Keratinocyte (primary cell): ENCODE data around the gene AGAP1. TPM values are rescaled to one million over a fixed set of nuclear protein-coding genes. Genes with fewer than 3 reads are reported as not detected.

ENCODE experiments used
- DNase-seq: peaks from one replicate; pipeline ENCODE4 v3.0.0-alpha.2; 2011; ENCODE audit warnings: low read depth, missing footprints, low spot score
- FAIRE-seq: peaks from 2 replicates; lab custom pipeline; 2011; peaks lifted over from hg19 to GRCh38; lab: Jason Lieb, UNC
- H2AFZ ChIP-seq: 2 replicates; pipeline ENCODE4 v1.6.0; 2012; ENCODE audit warnings: low read length, control low read depth, inconsistent platforms; ENCODE audit not compliant: control insufficient read depth
- H3K27ac ChIP-seq: 2 replicates; pipeline ENCODE4 v1.5.1; 2011; ENCODE audit warnings: low read length; ENCODE audit not compliant: control insufficient read depth, insufficient read depth
- H3K27me3 ChIP-seq: 3 replicates; pipeline ENCODE4 v1.6.0; 2011; ENCODE audit warnings: low read length; ENCODE audit not compliant: control insufficient read depth, insufficient read depth; ENCODE audit errors: extremely low read depth
- H3K36me3 ChIP-seq, 2 experiments: 2 replicates in 1 of 2; 3 replicates in 1 of 2; pipeline ENCODE4 v1.5.1; 2011; ENCODE audit warnings: low read length in 2 of 2, mild to moderate bottlenecking in 1 of 2; ENCODE audit not compliant: control insufficient read depth in 2 of 2, insufficient read depth in 2 of 2; ENCODE audit errors: extremely low read depth in 1 of 2
- H3K4me1 ChIP-seq: 3 replicates; pipeline ENCODE4 v1.5.1; 2011; ENCODE audit warnings: low read length; ENCODE audit not compliant: control insufficient read depth, insufficient read depth; ENCODE audit errors: extremely low read depth
- H3K4me2 ChIP-seq: 3 replicates; pipeline ENCODE4 v1.6.0; 2011; ENCODE audit warnings: low read depth, low read length; ENCODE audit not compliant: control insufficient read depth, insufficient read depth; ENCODE audit errors: extremely low read depth
- H3K4me3 ChIP-seq, 3 experiments: fragments of 200-600 bp in 1 of 3; sonication (generic) in 1 of 3; 2 replicates in 2 of 3; 3 replicates in 1 of 3; pipeline ENCODE4 v1.5.1; 2011 to 2016; ENCODE audit warnings: low read length in 3 of 3, mild to moderate bottlenecking in 3 of 3, control low read depth in 2 of 3, inconsistent platforms in 1 of 3, low read depth in 1 of 3, mixed read lengths in 1 of 3, mixed run types in 1 of 3, moderate library complexity in 1 of 3; ENCODE audit not compliant: control insufficient read depth in 2 of 3, insufficient read depth in 2 of 3; ENCODE audit errors: extremely low read depth in 1 of 3
- H3K79me2 ChIP-seq: 2 replicates; pipeline ENCODE4 v1.6.0; 2012; ENCODE audit warnings: low read length; ENCODE audit not compliant: control insufficient read depth, insufficient read depth
- H3K9ac ChIP-seq: 3 replicates; pipeline ENCODE4 v1.6.0; 2011; ENCODE audit warnings: low read length; ENCODE audit not compliant: control insufficient read depth, insufficient read depth; ENCODE audit errors: extremely low read depth
- H3K9me1 ChIP-seq: 3 replicates; pipeline ENCODE4 v1.6.0; 2011; ENCODE audit warnings: low read length; ENCODE audit not compliant: control insufficient read depth, insufficient read depth; ENCODE audit errors: extremely low read depth
- H3K9me3 ChIP-seq: 2 replicates; pipeline ENCODE4 v1.5.1; 2012; ENCODE audit warnings: low read depth, low read length; ENCODE audit not compliant: control insufficient read depth
- H4K20me1 ChIP-seq: 3 replicates; pipeline ENCODE4 v1.6.0; 2011; ENCODE audit warnings: low read length; ENCODE audit not compliant: control insufficient read depth, insufficient read depth; ENCODE audit errors: extremely low read depth
- EZH2 ChIP-seq: IDR thresholded peaks from one replicate; pipeline ENCODE4 v1.6.1; 2012; ENCODE audit warnings: inconsistent platforms, mild to moderate bottlenecking, low read length, moderate library complexity
- dilution Hi-C: fragments of 300-500 bp; cut with MboI; formaldehyde crosslinking; loops from one replicate; pipeline ENCODE4 v1.7.0; 2020; ENCODE audit warnings: low sequenced_read_pairs; ENCODE audit not compliant: extremely low pct_ligation_motif_present
- polyA plus RNA-seq, 5 experiments: library from polyadenylated mRNA; depleted of rRNA in 3 of 5; stranded (reverse) in 3 of 5; stranded (forward) in 1 of 5; unstranded in 1 of 5; fragments of >200 nt; gene quantifications; 1 replicate in 1 of 5; 2 replicates in 3 of 5; 3 replicates in 1 of 5; pipeline versions ENCODE4 v1.2.1 to v1.2.3, GENCODE V29; 2011 to 2012; ENCODE audit warnings: missing spikeins in 2 of 5, low read depth in 1 of 5, low replicate concordance in 1 of 5
- TF ChIP-seq, protein P1 (sequence below), 3 experiments: IDR thresholded peaks in 1 of 3; conservative IDR thresholded peaks in 1 of 3; optimal IDR thresholded peaks in 1 of 3; 2 replicates in 2 of 3; 3 replicates in 1 of 3; pipeline versions ENCODE3 to v1.5.1; 2011; ENCODE audit warnings: low read length in 3 of 3, mild to moderate bottlenecking in 3 of 3, moderate library complexity in 2 of 3, control low read depth in 1 of 3, inconsistent platforms in 1 of 3; ENCODE audit not compliant: insufficient read depth in 2 of 3; ENCODE audit errors: extremely low read depth in 1 of 3

AGAP1 gene
- polyA plus RNA-seq, 1 donor (not counting 4 experiments of a cell fraction or from before 2014, with no cell fraction given): 12.6 TPM

DNA sequence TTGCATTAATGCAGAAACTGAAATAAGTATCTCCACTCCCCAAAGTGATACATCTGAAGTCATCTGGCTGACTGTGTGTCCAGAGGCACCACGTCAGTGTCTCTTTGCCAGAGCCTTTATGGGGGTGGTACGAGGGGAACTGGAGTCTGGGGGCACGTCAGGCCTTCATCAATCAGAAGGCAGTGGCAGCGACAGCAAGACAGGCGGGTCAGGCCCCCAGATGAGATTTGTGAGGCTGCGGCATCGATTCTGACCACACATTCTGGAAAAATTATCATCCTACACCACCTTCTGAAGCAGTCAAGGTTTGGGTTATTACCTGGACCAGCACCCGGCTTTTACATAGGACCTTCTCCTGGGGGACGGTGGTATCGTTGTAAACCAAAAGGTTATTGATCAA is 450.7 kb downstream of the AGAP1 start:
- FAIRE-seq (no peak), DNase-seq (no peak)
- Histone ChIP-seq H3K9me3 (no peaks in the 10 kb centered on the region), H3K9me1 (no peaks in the 10 kb centered on the region), H4K20me1 (no peaks in the 10 kb centered on the region), H2AFZ (no peak overlapping the region), H3K9ac (no peak overlapping the region), H3K4me2 (no peak overlapping the region), H3K36me3 (peaks cover 0 to 1% of the 10 kb centered on the region in 2 experiments), H3K27me3 (no peaks in the 10 kb centered on the region), H3K4me1 (no peaks in the 10 kb centered on the region), H3K4me3 (no peak overlapping the region), H3K79me2 (no peaks in the 10 kb centered on the region), H3K27ac (no peak overlapping the region)
- TF ChIP-seq, protein P1, sequence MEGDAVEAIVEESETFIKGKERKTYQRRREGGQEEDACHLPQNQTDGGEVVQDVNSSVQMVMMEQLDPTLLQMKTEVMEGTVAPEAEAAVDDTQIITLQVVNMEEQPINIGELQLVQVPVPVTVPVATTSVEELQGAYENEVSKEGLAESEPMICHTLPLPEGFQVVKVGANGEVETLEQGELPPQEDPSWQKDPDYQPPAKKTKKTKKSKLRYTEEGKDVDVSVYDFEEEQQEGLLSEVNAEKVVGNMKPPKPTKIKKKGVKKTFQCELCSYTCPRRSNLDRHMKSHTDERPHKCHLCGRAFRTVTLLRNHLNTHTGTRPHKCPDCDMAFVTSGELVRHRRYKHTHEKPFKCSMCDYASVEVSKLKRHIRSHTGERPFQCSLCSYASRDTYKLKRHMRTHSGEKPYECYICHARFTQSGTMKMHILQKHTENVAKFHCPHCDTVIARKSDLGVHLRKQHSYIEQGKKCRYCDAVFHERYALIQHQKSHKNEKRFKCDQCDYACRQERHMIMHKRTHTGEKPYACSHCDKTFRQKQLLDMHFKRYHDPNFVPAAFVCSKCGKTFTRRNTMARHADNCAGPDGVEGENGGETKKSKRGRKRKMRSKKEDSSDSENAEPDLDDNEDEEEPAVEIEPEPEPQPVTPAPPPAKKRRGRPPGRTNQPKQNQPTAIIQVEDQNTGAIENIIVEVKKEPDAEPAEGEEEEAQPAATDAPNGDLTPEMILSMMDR (optimal IDR thresholded peaks at IDR 0.05 in 1 of 3, IDR thresholded peaks at IDR 0.05 in 1 of 3, conservative IDR thresholded peaks at IDR 0.05 in 1 of 3; ENCODE audit: extremely low read depth in 1 of 3, insufficient read depth in 2 of 3, low read length in 3 of 3): no peak
- TF ChIP-seq EZH2: no peak
- dilution Hi-C loops: no loop called here

DNA sequence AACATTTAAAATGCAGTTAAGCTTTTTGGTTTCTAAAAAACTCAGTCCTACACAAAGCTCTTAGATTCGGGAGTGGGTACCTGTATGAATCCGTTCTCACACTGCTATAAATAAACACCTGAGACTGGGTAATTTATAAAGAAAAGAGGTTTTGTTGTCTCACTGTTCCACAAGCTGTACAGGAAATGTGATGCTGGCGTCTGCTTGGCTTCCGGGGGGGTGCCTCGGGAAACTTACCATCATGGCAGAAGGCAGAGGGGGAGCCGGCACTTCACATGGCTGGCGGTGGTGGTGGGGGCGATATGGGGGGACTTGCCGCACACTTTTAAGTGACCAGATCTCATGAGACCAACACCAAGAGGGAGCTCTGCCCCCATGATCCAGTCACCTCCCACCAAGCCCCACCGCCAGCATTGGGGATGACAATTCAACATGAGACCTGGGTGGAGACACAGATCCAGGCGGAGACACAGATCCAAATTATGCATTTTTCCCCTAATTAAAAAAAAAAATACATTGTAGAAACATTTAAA is 451.8 kb downstream of the AGAP1 start:
- Histone ChIP-seq H3K4me1 (no peaks in the 10 kb centered on the region), H3K79me2 (no peaks in the 10 kb centered on the region), H3K9me1 (no peaks in the 10 kb centered on the region), H3K27ac (no peak overlapping the region), H3K27me3 (no peaks in the 10 kb centered on the region), H3K9me3 (no peaks in the 10 kb centered on the region), H2AFZ (no peak overlapping the region), H3K36me3 (peaks cover 0 to 1% of the 10 kb centered on the region in 2 experiments), H3K4me3 (no peak overlapping the region), H4K20me1 (no peaks in the 10 kb centered on the region), H3K4me2 (no peak overlapping the region), H3K9ac (no peak overlapping the region)
- TF ChIP-seq, protein P1 (optimal IDR thresholded peaks at IDR 0.05 in 1 of 3, IDR thresholded peaks at IDR 0.05 in 1 of 3, conservative IDR thresholded peaks at IDR 0.05 in 1 of 3; ENCODE audit: extremely low read depth in 1 of 3, insufficient read depth in 2 of 3, low read length in 3 of 3): no peak
- TF ChIP-seq EZH2: no peak
- FAIRE-seq (no peak), DNase-seq (no peak)
- dilution Hi-C loops: no loop called here
